ENCODE data around the gene MCF2L. TPM values are rescaled to one million over a fixed set of nuclear protein-coding genes. Genes with fewer than 3 reads are reported as not detected.
A peak's percentile ranks its signal among the peaks of the same experiment; 100 is the strongest.

Gene MCF2L
- total RNA-seq, 6 experiments from 2014 or later, result 9.6 to 18.4 (median 11.7) TPM

DNA sequence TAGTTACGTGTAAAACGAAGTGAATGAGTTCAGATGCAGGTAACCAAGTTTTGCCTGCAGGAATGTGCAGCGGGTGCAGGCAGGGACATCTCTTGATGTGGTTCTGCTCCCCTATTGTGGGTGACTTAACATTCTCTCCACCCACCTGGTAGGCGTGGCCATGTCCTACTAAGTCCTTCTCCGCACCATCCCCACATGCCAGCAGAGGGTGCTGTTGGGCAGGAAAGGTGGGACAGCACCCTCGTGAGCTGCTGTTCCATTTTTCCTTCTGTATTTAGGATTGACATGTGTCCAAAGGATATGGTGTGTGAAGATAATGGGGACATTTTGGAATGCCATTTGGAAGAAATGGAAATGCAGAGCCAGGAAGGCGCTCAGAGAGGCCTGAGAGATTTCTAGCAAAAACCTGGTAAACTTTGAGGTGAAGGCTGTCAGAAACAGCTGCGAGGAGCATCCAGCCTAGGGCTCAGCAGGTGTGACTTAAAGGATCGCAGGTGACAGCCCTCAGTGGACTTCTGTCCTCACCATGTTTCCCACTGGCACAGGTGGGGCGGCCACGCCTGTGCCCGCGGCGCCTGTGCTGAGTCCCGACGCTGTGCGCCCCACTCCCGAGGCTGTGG, 26.2 kb upstream of the MCF2L start:
- Histone ChIP-seq H3K36me3 (no peaks in the 10 kb centered on the region), H3K9me3 (no peaks in the 10 kb centered on the region), H3K27me3 (no peaks in the 10 kb centered on the region), H3K4me1 (peaks cover 0 to 4% (median 0%) of the 10 kb centered on the region in 4 donors), H3K27ac (peak overlapping the region; percentile 53 to 70 (median 70)), H3K4me3 (peak overlapping the region; percentile 37 to 65 (median 62))
- peak; percentile 96 to 98 (median 98) for ATAC-seq
- WGBS (ENCODE audit: insufficient coverage, low coverage, low lambda C conversion rate, missing lambda C conversion rate), result 2% methylated on average over 8 of the region's 18 CpGs
- intact Hi-C loops (cut with DNase I), result loop anchor here (5.0 kb wide), 1 partner anchor 90 kb away; no protein-coding TSS in a partner anchor
- TF ChIP-seq, protein P1, sequence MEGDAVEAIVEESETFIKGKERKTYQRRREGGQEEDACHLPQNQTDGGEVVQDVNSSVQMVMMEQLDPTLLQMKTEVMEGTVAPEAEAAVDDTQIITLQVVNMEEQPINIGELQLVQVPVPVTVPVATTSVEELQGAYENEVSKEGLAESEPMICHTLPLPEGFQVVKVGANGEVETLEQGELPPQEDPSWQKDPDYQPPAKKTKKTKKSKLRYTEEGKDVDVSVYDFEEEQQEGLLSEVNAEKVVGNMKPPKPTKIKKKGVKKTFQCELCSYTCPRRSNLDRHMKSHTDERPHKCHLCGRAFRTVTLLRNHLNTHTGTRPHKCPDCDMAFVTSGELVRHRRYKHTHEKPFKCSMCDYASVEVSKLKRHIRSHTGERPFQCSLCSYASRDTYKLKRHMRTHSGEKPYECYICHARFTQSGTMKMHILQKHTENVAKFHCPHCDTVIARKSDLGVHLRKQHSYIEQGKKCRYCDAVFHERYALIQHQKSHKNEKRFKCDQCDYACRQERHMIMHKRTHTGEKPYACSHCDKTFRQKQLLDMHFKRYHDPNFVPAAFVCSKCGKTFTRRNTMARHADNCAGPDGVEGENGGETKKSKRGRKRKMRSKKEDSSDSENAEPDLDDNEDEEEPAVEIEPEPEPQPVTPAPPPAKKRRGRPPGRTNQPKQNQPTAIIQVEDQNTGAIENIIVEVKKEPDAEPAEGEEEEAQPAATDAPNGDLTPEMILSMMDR (IDR thresholded peaks at IDR 0.05), result peak; percentile 94 to 99 (median 98)
- no peak for TF ChIP-seq POLR2A (IDR thresholded peaks at IDR 0.05)
- peak; percentile 95 to 97 (median 97) for DNase-seq

DNA sequence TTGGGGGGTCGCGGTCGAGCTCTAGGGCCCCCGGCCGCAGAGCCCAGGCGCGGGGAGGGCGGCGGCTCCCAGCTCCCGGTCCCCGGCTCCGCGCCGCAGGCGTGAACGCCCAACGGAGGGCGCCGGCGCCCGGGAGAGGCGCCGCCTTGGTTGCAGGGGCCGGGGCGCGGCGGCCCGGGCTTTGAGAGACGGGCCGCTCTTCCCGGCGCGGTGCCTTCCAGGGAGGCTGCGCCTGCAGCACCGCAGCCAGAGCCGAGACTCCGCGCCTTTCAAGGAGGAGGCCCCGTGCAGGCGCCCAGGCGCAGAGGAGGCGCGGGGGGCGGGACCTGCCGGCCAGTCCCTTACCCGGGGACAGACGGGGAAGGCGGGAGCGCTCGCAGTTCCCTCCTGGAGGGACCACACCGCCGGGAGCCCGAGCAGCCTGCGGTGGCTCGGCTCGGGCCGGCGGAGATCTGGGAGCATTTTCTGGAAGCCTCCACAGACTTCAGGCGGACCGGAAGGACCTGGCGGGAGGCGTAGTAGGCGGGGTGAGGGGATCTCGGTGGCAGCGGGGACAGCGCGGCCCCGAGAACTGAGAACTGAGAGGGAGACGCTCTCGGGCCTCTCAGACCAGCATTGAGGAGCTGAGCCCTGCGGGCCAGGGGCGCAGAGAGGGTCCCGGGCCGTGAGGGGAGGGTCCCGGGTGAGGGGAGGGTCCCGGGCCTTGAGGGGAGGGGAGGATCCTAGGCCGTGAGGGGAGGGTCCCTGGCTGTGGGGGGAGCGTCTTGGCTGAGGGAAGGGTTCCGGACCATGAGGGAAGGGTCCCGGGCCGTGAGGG, 25.5 kb upstream of the MCF2L start:
- 4% methylated on average over 34 of the region's 81 CpGs for WGBS (ENCODE audit: insufficient coverage, low coverage, low lambda C conversion rate, missing lambda C conversion rate)
- Histone ChIP-seq H3K4me1 (peaks cover 0 to 4% (median 0%) of the 10 kb centered on the region in 4 donors), H3K4me3 (peak overlapping the region; percentile 37 to 65 (median 62)), H3K27ac (peak overlapping the region; percentile 53 to 70 (median 70)), H3K27me3 (no peaks in the 10 kb centered on the region), H3K9me3 (no peaks in the 10 kb centered on the region), H3K36me3 (no peaks in the 10 kb centered on the region)
- no peak for TF ChIP-seq POLR2A (IDR thresholded peaks at IDR 0.05)
- TF ChIP-seq, protein P1 (IDR thresholded peaks at IDR 0.05), result no peak
- DNase-seq (peak; percentile 61 to 71 (median 69)), ATAC-seq (peak; percentile 61 to 68 (median 64))
- intact Hi-C loops (cut with DNase I), result loop anchor here (5.0 kb wide), 1 partner anchor 89 kb away; no protein-coding TSS in a partner anchor

DNA sequence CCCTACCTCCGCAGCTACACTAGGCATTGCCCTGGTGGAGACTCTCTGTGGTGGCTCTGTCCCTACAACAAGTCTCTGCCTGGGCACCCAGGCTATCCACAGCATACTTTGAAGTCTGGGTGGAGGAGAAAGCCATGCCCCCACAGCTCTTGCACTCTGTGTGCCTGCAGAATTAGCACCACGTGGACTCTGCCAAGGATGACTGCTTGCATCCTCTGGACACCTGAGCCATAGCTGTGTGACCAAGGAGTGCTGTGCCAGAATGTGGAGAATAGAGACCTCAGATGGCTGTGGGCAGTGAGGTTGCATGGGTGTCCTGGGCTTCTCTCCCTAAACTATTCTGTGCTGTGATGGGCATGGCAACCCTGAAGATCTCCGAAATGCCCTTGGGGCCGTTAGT, 21.2 kb upstream of the MCF2L start:
- intact Hi-C loops (cut with DNase I), result no loop called here

DNA sequence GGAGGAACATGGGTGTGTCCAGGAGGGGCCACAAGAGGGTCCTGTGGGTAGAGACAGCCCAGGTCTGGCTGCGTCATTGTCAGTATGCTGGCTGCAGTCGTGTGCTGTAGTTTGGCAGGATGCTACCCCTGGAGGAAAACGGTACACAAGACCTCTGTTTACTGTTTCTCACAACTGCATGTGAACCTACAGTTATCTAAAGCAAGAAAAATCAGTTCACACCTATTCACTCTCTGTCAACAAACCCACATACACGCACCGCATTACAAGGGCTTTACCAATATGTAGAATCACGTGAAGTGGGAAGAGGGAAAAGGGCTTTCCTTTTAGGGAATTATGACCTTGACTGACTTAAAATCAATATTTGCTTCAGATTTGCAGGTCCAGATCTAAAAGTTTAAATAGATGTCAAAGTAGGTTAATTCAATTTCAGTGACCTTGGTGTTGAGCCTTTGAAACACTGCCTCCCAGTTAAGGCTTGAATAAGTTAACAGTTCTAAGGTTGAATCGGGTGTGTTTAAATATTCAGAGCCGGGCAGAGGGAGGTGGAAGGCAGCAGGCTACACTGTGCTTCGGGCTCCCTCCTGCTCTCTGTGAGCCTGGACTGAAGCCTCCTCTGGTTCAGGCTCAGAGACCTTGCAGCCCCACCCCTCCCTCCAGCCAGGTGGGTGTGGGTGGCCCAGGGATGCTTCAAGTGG, 17.2 kb upstream of the MCF2L start:
- H3K27me3 ChIP-seq, result no peaks in the 10 kb centered on the region
- peak overlapping the region in 1 of 3 donors; percentile 22 for H3K4me3 ChIP-seq
- ATAC-seq (peak; percentile 61 to 77 (median 74)), DNase-seq (peak in 1 of 3 donors; percentile 36)
- WGBS (ENCODE audit: insufficient coverage, low coverage, low lambda C conversion rate, missing lambda C conversion rate), result 27% methylated on average over 6 of the region's 9 CpGs
- TF ChIP-seq, protein P1 (IDR thresholded peaks at IDR 0.05), result no peak
- no peak for TF ChIP-seq POLR2A (IDR thresholded peaks at IDR 0.05)
- intact Hi-C loops (cut with DNase I), result no loop called here
- H3K9me3 ChIP-seq, result no peaks in the 10 kb centered on the region
- no peaks in the 10 kb centered on the region for H3K36me3 ChIP-seq
- peak overlapping the region in 2 of 3 donors; percentile 29 to 87 for H3K27ac ChIP-seq
- peaks cover 0 to 32% (median 9%) of the 10 kb centered on the region in 4 donors for H3K4me1 ChIP-seq

More for the DNA sequence above, 21.2 kb upstream of the MCF2L start:
- 78% methylated on average over 1 of the region's 4 CpGs for WGBS (ENCODE audit: insufficient coverage, low coverage, low lambda C conversion rate, missing lambda C conversion rate)
- ATAC-seq, result no peak
- DNase-seq, result peak in 1 of 3 donors; percentile 12
- Histone ChIP-seq H3K36me3 (no peaks in the 10 kb centered on the region), H3K27ac (no peak overlapping the region), H3K9me3 (no peaks in the 10 kb centered on the region), H3K4me3 (no peak overlapping the region), H3K27me3 (no peaks in the 10 kb centered on the region), H3K4me1 (peaks cover 0 to 21% (median 9%) of the 10 kb centered on the region in 4 donors)
- no peak for TF ChIP-seq POLR2A (IDR thresholded peaks at IDR 0.05)
- TF ChIP-seq, protein P1 (IDR thresholded peaks at IDR 0.05), result no peak
